Left forelimb (tissue), 1 donor: ENCODE data around the gene CREBZF.
"Not testable (repeated sequence)": the region's sequence is repeated elsewhere in the genome, so short reads cannot be mapped to it uniquely, and the experiment has no call there.

Source experiments
- DNase-seq: peaks from one replicate; pipeline ENCODE4 v3.0.0-alpha.2; 2018; ENCODE audit warnings: low spot score

CREBZF gene

DNA sequence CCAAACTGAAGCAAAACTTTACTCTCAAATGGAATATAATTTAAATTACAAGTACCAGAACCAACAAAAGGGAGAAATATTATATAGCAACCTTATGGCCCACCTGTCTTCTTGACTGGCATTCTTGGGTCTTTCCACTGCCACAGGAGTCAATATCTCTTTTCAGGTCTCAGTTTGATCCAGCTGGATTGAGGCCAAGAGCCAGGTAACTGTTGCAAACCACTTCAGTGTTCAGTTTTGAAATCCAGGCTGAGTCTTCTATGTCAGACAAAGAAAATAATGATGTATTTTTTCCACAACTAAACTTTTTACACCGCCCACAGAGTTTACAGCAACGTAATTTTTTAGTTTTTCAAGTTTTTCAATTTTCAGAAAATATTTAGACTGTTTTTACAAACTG lies 38.4 kb downstream of the CREBZF start:
- no peak for DNase-seq

DNA sequence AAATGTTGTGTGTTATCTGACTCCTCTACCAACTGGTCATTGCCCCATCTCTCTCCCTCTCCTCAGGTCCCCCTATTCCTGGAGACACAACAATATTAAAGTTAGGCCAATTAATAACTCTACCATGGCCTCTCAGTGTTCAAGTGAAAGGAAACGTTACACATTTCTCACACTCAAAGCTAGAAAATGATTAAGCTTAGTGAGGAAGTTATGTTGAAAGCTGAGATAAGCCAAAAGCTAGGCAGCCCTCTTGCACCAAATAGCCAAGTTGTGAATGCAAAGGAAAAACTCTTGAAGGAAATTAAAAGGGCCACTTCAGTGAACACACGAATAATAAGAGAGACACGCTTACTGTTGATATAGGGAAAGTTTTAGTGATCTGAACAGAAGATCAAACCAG lies 44.7 kb downstream of the CREBZF start:
- no peak for DNase-seq

DNA sequence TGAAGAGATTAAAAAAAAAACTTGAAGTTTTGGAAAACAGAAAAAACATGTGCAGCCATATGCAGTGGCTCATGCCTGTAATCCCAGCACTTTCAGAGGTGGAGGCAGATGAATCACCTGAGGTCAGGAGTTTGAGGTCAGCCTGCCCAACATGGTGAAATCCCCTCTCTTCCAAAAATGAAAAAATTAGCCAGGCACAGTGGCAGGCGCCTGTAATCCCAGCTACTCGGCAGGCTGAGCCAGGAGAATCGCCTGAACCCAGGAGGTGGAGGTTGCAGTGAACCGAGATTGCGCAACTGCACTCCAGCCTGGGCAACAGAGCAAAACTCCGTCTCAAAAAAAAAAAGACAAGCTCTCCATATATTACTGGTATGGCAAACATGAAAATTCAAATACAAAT lies 45.4 kb downstream of the CREBZF start:
- no peak for DNase-seq

DNA sequence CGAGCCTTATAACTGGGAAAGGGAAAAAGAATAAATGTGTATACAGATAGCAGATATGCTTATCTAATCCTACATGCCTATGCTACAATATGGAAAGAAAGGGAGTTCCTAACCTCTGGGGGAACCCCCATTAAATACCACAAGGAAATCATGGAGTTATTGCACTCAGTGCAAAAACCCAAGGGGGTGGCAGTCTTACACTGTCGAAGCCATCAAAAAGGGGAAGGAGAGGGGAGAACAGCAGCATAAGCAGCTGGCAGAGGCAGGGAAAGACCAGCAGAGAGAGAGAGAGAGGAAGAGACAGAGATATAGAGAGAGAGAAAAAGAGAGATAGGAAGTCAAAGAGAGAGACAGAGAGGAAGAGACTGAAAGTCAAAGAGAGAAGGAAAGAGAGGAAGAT lies 53.3 kb downstream of the CREBZF start:
- DNase-seq: not testable (repeated sequence)
